G401.6 (cell line): ENCODE results near the gene ROCK2.
A peak's percentile ranks its signal among the peaks of the same experiment; 100 is the strongest.

Experiments used
- FAIRE-seq: peaks from 2 replicates; lab custom pipeline; 2012; peaks lifted over from hg19 to GRCh38; lab: Jason Lieb, UNC

Gene ROCK2

GRCh38 chr2:11366326-11366741, 21.9 kb upstream of the ROCK2 start:
- no peak for FAIRE-seq

DNA sequence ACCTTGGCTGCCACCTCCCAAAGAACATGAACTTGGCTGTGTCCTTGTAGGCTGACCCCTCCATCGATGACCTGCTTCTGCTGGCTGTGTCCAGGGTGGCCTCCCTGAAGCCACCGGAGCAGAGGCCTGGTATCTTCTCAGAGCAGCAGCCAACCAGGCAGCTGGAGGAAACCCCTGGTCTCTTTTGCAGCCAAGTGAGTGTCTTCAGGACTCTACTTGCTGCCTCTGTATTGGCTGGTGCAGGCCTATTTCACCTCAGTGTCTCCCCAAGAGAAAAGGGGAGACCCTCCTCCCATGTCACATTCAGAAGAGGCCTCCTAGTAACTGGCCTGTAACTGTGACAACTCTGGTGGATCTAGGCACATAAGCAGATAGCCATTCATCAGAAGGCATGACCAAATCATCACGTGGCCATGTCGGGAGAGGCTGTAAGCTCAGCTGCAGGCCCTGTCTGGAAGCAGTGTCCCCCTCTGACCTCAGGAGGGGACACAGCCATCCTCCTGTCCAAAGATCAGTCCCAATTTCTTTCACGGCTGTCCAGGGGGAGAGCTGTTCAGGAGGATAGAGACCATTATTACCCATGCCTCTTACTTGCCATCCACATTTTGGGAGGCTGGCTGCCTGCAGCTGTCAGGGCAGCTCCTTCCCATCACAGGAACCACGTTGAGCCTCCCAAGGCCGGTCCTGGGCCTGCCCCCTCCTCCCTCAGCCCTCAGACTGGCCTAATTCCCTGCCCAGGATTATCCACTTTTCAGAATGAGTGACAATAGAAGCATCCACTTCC, 20.9 kb upstream of the ROCK2 start:
- FAIRE-seq, result no peak

GRCh38 chr2:11364565-11364887, 20.1 kb upstream of the ROCK2 start:
- FAIRE-seq, result no peak

- no peak for FAIRE-seq
Observed at GRCh38 chr2:11363868-11364564, 19.6 kb upstream of the ROCK2 start.

DNA sequence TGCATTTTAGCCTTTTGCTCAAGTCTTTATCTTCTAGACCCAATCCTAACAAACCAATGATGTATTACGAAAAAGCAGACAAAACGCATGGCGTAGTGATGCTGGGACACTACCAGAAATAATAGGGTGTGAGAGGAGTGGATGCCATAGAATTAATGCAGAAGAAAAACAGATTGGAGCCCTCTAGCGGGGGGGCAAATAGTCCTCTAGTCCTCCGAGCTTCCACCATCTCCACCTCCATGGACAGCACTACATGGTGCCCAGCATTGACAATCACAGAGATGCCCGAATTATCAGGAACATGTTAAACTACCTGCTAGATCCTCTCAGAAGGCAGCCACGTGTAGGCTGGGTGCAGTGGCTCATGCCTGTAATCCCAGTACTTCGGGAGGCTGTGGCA, 15.4 kb upstream of the ROCK2 start:
- FAIRE-seq, result no peak

- no peak for FAIRE-seq
Observed at GRCh38 chr2:11357428-11357972, 13.1 kb upstream of the ROCK2 start.

DNA sequence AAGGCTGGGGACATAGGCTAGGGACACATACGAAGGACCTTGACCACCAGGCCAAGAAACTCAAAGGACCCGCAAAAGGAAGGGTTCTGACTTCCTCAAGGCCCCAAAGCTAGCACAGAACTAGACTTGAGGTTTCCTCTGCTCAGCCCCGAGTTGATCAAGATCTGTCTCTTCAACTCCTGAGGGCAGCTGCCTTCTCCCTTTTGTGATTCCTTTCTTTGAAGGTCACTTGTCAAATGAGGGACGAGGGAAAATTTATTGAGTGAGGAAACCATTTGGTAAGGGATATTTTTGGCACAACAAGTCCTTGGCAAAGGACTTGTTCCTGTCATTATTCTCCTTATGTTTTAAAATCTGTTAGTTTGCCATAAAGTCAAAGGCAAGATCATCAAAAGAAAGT, 12.3 kb upstream of the ROCK2 start:
- no peak for FAIRE-seq

DNA sequence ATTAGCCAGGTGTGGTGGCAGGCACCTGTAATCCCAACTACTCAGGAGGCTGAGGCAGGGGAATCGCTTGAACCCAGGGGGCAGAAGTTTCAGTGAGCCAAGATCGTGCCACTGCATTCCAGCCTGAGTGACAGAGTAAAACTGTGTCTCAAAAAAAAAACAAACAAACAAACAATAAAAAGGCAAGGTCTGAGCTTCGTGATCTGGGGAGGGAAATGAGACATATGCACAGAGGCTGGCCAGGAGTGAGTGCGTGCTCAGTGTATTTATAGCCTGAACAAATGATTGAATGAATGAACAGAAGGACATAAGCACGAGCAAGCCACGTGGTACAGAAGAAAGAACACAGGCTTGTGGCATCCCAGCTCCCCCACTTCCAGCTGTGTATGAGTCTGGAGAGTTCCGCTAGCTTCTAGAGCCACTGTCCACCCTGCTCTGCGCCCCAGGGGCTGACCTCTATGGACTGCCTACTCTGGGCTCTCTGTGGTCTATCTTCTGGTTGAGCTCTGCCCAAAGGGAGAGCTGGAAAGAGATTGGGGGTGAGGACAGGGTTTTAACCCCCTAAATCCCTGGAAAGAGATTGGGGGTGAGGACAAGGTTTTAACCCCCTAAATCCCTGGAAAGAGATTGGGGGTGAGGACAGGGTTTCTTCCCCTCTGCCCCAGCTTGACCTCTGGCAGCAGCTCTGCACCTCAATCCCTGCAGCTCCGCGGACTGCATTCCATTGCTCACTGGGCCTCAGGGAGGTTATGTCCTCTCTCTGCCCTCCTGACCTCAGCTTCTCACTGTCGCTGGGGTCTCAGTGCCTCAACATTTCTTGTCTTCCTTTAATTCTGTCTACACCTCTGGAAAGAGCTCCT, 11.0 kb upstream of the ROCK2 start:
- FAIRE-seq, result no peak

DNA sequence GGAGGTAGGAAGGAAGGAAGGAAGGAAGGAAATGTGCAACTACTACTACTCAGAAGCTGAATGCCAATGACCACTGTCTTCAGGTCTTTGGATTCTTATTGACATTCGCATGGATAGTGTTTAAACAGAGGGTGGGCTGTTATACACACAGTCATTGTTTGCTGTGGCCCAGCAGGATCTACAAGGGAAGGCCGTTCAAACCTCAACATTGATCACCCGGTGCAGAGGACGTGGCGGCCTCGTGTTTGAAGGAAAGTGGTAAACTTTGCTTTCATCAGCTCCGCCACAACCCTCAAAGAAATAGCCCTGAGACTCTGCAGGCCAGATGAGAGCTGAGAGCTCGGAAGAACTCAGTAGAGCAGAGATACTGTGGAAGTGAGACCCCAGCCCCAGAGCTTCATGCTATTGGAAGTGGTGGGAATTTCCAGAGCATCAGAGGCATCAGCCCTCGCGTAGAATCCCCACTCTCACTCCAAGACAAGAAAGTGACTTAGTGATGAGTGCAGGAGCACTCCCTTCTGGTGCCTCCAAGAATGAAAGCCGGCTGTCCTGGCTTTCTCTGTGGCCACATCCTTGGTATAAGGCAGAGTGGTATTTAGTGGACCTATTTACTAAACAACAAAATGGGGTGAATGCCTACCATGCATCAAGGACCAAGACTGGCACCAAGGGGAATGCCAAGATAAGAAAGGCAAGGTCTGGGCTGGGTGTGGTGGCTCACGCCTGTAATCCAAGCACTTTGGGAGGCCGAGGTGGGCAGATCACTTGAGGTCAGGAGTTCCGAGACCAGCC, 10.1 kb upstream of the ROCK2 start:
- FAIRE-seq, result no peak

GRCh38 chr2:11352781-11353537, 8.5 kb upstream of the ROCK2 start:
- FAIRE-seq, result no peak

DNA sequence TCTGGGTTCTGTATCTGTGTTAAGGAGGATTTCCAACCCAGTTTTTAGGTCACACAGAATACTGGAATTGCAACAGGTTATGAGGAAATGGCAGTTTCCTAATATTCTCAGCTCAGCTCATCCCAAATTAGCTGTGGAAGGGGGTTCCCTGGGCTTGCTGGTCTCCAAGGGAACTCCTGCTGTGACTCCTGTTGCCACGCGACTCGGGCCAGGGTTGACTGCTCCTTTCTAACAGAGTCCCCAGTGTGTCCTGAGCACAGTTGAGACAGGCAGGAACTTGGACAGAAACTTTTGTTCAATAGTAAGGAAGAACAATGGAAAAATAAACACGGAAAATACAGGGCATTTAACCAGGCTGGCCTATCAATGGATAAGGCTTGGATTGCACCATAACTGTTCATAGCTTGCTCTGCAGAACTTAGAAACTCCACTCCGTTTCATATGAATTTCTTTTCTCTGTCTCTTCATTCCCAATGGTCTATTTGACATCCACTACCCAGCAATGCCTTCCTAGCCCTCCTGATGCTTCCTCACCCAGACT, 3.8 kb upstream of the ROCK2 start:
- FAIRE-seq, result no peak

GRCh38 chr2:11347403-11347959, 3.0 kb upstream of the ROCK2 start:
- FAIRE-seq, result no peak

DNA sequence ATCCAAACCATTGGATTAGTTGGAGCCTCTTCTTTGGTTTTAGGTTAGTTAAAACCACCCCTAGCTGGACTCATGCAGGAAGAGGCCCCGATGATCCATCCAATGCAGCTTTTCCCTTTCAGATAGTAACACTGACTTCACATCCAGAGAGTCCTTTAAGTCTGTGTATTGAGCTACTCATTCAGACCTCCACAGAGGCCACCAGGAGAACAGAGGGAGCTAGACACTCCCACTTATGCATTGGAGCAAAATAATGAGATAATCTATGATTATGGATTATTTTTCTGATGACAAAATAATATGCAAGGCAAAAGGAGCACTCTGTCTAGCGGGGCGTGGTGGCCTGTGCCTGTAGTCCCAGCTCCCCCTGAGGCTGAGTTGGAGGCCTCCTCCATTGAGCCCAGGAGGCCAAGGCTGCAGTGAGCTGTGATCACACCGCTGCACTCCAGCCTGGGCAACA, 1.6 kb upstream of the ROCK2 start:
- no peak for FAIRE-seq

DNA sequence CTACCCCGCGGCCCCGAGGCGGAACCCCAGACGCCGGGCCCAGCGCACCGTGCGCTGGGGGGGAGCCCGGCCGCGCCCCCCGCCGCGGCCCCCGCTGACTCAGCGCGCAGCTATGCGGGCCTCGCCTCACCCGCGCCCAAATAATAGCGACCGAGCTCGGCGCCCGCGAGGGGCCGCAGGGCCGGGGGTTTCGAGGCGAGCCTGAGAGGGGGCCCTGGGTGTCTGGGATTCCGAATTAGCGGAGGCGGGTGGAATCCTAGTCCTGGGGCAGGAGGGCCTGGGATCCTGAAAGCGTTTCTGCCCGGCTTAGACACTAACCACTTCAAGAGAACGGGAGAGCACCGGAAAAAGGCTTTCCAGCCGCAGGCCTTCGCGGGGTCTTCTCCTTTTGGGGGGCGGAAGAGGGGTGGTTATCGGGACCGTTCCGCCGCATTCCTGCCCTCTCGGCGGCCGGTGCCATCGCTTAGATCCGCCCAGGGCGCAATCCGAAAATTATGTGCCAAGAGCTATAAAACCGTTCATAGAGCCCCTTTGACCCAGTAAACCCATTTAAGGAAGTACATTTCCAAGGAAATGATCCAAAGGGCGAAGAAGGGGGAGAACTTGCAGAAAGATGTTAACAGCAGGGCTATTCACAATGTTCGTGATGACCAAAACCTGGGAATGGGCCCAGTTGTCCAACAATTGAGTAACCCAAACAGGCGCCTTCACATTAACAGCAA, 681 bp upstream of the ROCK2 start:
- FAIRE-seq, result no peak

GRCh38 chr2:11343650-11344341, 640 bp downstream of the ROCK2 start:
- no peak for FAIRE-seq

GRCh38 chr2:11343368-11343649, 1.1 kb downstream of the ROCK2 start:
- no peak for FAIRE-seq

DNA sequence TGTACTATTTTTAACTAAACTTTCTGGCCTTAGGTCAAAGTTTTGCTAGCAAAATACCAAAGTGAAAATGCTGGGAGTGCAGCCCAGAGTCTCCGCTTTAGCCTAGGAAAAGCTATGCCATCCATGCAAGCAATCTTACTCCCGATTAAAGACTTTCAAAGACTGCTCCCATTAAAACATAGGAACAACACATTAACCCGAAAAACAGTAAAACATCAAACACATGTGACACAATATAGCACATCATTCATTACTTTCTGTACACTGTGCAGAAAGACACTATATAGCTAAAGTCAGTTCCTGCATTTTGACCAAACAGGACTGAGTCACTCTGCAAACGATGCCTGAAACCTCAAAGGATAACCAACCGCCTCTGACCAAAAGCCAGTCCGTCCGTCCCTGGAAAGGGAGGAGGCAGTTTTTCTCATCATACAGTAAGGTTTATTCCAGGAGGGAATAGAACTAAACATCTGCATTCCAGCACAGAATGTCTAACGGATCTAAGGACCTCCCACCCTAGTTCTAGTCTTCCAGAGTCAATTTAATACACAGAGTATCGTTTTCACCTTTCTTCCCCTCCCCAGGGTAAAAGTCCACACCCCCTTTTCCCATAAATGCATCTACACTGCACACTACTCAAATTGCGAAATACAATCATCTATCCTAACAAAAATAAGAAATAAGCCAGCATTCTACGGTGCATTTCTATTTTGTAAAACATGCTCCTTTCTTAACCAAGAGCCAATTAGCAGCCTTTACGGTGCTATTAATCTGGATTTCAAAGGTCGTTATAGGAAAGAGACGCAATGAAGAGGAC, 1.7 kb downstream of the ROCK2 start:
- FAIRE-seq, result peak; percentile 23

DNA sequence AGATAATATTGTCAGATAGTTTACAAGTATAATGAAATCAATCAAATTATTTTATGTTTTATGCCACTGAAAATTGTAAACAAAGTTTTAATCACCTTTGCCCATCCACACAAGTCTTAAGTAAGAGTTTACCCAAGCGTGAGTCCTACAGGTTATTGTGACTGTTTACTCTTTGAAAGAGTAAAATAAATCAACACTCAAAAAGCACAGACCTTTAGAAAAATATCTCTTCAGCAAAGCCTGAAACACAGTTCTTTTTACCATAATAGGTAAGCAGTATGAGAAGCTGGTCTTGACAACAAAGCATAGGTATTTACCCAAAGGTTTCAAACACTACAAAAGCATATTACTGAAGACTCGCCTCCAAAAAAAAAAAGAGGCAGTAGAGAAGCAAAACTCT, 3.7 kb downstream of the ROCK2 start:
- no peak for FAIRE-seq
